Measurements from ENCODE around the gene GSX2. TPM values are rescaled to one million over a fixed set of nuclear protein-coding genes. Genes with fewer than 3 reads are reported as not detected.
"Not testable (repeated sequence)": the region's sequence is repeated elsewhere in the genome, so short reads cannot be mapped to it uniquely, and the experiment has no call there.

The GSX2 gene
- not detected for total RNA-seq
- under 1 TPM in 1 of 3 donors, not detected in 2; 0.47 TPM for polyA plus RNA-seq
- long read RNA-seq, donor 1: 0 reads
- long read RNA-seq, donor 2: 0 reads

- Histone ChIP-seq H3K4me1 (peaks cover 17 to 62% (median 41%) of the 10 kb centered on the region in 6 donors), H3K9me3 (no peaks in the 10 kb centered on the region), H3K27me3 (replicated peaks in 1 of 7) (peaks cover 3 to 100% (median 92%) of the 10 kb centered on the region in 7 donors), H3K36me3 (no peaks in the 10 kb centered on the region), H3K27ac (no peak within 1 kb of the TSS), H3K4me3 (peak within 1 kb of the TSS in 7 of 8 donors; percentile 11 to 65 (median 29))
- peak; percentile 70 for DNase-seq
- TF ChIP-seq CTCF (IDR thresholded peaks at IDR 0.05 in 8 of 11, conservative IDR thresholded peaks at IDR 0.05 in 3 of 11) (no peak), POLR2A (IDR thresholded peaks at IDR 0.05) (no peak), POLR2AphosphoS5 (IDR thresholded peaks at IDR 0.05) (no peak)
- intact Hi-C loops (cut with DNase I; ENCODE audit: low total_unique reads): no loop called here
- WGBS, 5 donors: 1 to 2% (median 1%) methylated on average over 27 to 66 of the region's 66 CpGs
These were observed at the start of gene GSX2 for GRCh38 chr4:54099748-54100574. Gene GSX2 (plus strand): TSS chr4:54100163. CDS start chr4:54100345, 182 bp downstream.

GRCh38 chr4:54050214-54050904 is 49.6 kb upstream of the GSX2 start:
- intact Hi-C loops (cut with DNase I; ENCODE audit: low total_unique reads): loop anchor here (10.0 kb wide), 1 partner anchor 56 kb away; no protein-coding TSS in a partner anchor
- H3K9me3 ChIP-seq: peaks cover 0 to 4% (median 0%) of the 10 kb centered on the region in 8 donors
- no peak for TF ChIP-seq CTCF (IDR thresholded peaks at IDR 0.05 in 8 of 11, conservative IDR thresholded peaks at IDR 0.05 in 3 of 11)
- no peak for TF ChIP-seq POLR2AphosphoS5 (IDR thresholded peaks at IDR 0.05)
- TF ChIP-seq POLR2A (IDR thresholded peaks at IDR 0.05): no peak
- H3K36me3 ChIP-seq: peaks cover 6 to 28% (median 11%) of the 10 kb centered on the region in 6 donors
- no peak overlapping the region for H3K4me3 ChIP-seq
- no peak for DNase-seq
- WGBS, 5 donors: 33 to 51% (median 42%) methylated on average over 1 of the region's 1 CpG
- no peak overlapping the region for H3K27ac ChIP-seq
- H3K4me1 ChIP-seq: peaks cover 11 to 73% (median 56%) of the 10 kb centered on the region in 6 donors
- H3K27me3 ChIP-seq (replicated peaks in 1 of 7): no peaks in the 10 kb centered on the region

GRCh38 chr4:54053322-54053721 is 46.6 kb upstream of the GSX2 start:
- peaks cover under 1 to 15% (median 5%) of the 10 kb centered on the region in 6 donors for H3K36me3 ChIP-seq
- intact Hi-C loops (cut with DNase I; ENCODE audit: low total_unique reads): loop anchor here (10.0 kb wide), 1 partner anchor 59 kb away; no protein-coding TSS in a partner anchor
- 65 to 90% (median 79%) methylated on average over 5 of the region's 5 CpGs for WGBS, 5 donors
- H3K4me1 ChIP-seq: peaks cover 18 to 100% (median 84%) of the 10 kb centered on the region in 6 donors
- not testable (repeated sequence) for H3K27ac ChIP-seq; H3K27me3 ChIP-seq (replicated peaks in 1 of 7); DNase-seq; H3K9me3 ChIP-seq; H3K4me3 ChIP-seq

- intact Hi-C loops (cut with DNase I; ENCODE audit: low total_unique reads): loop anchor here (10.0 kb wide), 1 partner anchor 60 kb away; no protein-coding TSS in a partner anchor
- Histone ChIP-seq H3K4me1 (peaks cover 28 to 100% (median 90%) of the 10 kb centered on the region in 6 donors), H3K27me3 (replicated peaks in 1 of 7) (no peaks in the 10 kb centered on the region), H3K36me3 (peaks cover 0 to 5% (median 0%) of the 10 kb centered on the region in 6 donors), H3K27ac (no peak overlapping the region), H3K4me3 (no peak overlapping the region), H3K9me3 (no peaks in the 10 kb centered on the region)
- DNase-seq: no peak
- 95 to 100% (median 96%) methylated on average over 2 of the region's 2 CpGs for WGBS, 5 donors
- TF ChIP-seq POLR2AphosphoS5 (IDR thresholded peaks at IDR 0.05): no peak
- TF ChIP-seq POLR2A (IDR thresholded peaks at IDR 0.05): no peak
- no peak for TF ChIP-seq CTCF (IDR thresholded peaks at IDR 0.05 in 8 of 11, conservative IDR thresholded peaks at IDR 0.05 in 3 of 11)
These were observed 45.5 kb upstream of the GSX2 start for GRCh38 chr4:54054501-54054900.
